Central memory CD4-positive, alpha-beta T cell (primary cell): Measurements from ENCODE around the gene TTC9B.
A peak's percentile ranks its signal among the peaks of the same experiment; 100 is the strongest.

Experiments
- DNase-seq: peaks from one replicate; pipeline ENCODE4 v3.0.0; 2022
- total RNA-seq, 3 experiments: gene quantifications; one replicate each; lab custom pipeline; 2026; lab: John Stamatoyannopoulos, UW

Gene TTC9B
- 0 to 0.04 (median 0) reads per million in 3 experiments for total RNA-seq

DNA sequence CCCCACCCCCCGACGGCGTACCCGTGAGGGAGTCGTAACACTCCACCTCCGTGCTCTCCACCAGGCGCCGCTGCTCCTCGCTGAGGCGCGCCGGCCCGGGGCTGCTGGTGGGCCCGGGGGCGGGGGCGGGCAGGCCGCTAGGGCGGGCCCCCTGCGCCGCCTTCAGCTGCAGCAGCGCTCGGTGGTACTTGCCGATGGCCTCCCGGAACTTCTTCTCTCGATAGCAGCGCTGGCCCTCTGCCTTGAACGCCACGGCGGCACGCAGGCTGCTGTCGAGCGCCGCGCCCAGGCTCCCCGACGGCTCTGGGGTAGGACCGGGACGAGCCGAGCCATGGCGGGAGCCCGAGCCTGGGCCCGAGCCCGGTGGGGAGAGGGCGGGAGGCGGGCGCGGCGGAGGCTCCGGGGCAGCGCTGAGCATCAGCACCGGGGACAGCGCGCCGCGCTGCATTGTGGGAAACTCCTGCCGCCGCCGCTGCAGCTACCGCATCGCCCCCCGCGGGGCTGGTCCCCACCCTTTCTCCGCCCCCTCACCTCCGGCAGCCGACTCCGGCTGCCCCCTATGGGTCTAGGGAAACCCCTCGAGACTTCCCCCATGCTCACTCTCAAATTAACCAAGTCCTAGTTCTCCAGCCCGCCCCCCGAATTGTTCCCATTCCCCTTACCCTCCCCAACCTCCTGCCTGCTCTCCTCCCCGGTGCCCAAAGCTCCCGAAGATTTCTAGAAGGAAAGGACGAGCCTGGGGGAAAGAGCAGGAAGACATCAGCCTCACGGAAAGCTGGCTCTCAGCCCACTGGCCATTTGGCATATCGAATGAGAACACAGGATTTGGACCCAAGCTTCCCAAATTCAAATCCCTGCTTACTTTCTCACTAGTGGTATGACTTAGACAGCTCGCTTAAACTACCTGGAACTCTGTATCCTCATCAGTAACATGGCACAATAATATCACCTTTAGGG, at the start of gene TTC9B:
TSS of gene TTC9B (minus strand) at position 451 of the 957 bp plus-strand sequence. CDS start at position 448, 3 bp downstream.
- DNase-seq: peak; percentile 39

DNA sequence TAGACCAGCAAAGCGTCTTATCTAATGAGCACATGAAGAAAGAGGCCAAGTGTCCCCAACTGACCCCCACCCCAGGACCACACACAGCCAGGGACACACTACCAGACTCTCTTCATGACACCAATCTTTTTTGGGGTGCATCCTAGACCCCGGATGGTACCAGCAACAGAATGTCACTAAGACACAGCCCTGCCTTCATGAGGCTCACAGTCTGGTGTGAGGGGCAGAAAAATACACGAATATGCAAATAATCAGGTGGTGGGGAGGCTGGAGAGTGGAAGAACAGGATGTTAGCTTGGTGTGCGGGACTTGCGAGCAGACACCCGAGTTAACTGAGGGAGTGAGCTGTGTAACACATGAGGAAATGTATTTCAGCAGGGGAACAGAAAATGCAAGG, 49.4 kb upstream of the TTC9B start:
- DNase-seq: no peak

DNA sequence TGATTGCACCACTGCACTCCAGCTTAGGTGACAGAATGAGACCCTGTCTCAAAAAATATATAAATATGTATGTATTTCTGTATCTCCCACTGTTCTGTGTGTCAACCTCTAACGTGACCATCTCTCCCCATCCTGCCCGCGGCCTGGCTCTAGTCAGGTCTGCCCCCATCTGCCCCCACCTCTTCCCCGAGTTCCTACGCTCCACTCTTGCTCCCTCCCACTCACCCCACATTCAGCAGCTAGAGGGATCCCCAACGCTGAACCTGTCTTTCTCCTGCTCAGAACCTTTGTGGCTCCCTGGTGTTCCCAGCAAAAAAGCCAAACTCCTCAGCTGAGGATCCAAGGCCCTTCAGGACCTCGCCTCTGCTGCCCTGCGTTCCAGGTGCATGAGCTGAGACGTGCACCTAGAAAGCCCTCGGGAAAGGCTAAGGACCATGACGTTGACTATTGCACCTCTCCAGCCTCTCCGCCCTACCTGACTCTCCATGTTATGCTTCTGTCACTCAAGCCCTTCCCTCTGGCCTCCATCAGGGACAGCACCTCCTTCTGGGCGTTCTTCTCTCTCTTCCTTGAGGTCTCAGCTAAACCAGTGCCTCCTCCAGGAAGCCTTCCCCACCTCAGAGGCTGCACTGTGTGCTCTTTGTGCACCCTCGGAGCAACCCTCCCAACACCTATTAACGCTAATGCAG, 48.9 kb upstream of the TTC9B start:
- DNase-seq: no peak

DNA sequence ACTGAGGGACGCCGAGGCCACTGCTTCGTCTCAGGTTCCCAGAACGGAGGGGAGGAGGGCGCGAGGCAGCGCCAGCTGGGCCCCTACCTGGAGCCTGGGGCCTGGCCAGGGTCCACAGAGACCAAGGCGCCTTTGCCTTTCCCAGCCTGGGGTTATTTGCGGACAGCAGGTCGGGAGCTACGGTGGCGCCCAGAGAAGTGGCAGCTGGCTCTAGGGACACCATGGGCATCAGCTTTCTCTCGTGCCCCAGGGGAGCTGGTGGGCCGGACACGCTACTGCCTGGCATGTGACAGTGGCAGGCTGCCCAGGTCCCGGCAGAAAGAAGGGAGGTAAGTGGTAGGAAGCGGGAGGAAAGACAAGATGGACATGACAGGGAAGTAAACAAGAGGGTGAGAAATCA, 47.9 kb upstream of the TTC9B start:
- DNase-seq: no peak

DNA sequence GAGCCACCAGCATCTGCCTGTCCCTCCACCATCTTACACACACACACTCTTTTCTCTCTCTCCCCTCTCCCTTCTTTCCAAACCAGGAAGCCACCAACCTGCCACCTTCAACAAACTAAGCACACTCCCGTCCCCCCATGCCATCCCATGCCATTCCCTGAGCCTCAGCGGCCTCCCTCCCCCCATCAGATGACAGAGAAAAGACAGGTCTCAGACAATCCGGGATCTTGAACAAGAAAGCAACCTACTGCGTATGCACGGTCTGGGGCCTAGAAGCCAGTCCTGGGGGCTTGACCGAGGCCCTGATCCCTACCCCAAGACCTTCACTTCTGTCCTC, 47.5 kb upstream of the TTC9B start:
- no peak for DNase-seq

DNA sequence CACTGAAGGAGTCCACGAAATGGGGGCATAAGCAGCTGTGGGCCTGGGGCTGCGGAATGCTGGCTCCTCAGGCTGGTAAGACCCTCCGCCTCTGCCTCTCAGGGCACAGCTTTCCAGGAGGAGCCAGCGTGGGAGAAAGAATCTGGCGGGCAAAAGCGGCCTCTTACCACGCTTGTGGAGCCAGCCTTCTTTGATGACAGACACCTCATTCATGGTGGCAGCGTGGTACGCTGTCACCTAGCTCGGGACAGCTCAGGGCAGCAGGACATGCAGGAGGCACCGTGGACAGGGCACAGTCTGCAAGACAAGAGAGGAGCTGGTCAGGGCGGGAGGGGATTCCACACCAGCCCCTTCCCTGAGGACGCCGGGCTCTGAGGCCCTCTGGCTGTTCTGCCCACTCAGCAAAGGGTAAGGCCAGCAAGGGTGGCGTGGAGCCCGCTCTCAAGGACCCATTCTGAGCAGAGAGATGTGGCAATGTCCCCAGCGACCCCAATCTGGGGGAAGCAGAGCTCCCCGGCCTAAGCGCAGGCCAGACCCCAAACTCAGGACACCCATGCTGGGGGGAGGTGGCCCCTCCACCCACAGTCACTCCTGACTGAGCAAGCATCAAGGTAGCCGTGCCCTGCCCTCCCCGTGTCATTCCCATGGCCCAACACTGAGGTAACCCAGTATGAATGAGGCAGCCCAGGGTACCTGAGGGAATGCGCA, 47.0 kb upstream of the TTC9B start:
- no peak for DNase-seq

DNA sequence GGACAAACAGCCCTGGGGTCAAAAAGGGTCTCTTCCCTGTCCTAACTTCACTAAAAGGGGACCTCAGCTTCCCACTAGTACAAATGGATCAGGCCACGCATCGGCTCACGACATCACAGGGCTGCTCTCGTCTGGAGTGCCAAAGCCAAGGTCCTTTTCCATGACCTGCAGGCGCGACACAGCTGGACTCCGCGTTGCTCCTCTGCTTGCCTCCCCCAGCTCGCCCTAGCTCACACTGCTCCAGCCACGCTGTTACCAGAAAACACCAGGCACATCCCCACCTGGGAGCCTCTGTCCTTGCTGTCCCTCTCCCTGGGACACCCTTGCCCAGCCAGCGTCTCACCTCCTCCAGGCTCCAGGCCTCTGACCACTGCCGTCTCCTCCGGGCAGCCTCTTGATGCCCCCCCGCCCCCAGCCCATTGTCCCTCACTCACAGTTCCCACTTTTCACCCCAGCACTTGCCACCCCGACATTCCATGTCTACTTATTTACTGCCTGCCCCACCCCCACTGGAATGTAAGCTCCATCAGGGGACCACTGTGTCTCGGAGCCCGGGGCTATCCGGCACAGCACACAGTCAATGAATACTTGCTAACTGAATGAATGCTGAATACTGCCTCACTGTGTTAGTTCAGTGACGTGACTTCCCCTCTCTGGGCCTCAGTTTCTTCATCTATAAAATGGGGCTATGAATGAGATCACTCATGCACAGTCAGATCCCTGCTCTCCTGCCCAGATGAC, 46.3 kb upstream of the TTC9B start:
- no peak for DNase-seq

DNA sequence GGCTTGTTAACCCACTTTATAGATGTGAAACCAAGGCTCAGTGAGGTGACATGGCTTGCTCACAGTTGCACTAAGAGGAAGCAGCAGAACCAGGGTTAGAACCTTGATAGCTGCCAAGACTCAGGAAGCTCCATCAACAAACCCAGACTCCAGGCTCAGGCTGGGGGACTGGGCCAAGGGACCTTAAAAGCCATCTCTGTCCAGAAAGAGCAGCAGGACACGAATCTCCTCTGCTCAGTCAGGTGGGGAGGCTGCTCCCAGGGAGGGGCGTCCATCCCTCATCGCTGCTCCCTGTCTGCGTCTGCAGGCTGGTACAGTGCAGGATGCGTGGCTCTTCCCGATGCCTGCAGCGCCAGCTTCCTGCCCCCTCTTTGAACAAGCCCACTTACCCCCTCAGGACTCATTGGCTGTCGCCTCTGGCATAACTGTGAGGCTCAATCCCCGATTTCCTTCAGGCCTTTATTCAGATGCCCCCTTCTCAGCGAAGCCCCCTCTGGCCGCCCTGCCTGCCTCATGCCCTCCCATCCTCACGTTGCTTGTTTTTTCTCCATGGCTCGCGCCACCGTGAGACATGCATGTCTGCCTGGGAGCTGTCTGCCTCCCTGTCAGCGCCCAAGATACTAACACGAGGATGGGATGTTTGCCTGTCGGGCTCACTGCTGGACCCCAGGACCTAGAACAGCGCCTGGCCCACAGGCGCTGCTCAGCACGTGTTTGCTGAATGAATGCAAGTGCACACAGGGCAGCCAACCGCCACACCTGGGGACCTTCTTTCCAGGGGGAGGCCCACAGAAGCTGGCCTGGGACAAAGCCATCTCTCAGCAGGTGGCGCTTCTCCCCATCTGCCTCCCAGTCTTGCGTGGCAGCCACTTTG, 45.5 kb upstream of the TTC9B start:
- no peak for DNase-seq

DNA sequence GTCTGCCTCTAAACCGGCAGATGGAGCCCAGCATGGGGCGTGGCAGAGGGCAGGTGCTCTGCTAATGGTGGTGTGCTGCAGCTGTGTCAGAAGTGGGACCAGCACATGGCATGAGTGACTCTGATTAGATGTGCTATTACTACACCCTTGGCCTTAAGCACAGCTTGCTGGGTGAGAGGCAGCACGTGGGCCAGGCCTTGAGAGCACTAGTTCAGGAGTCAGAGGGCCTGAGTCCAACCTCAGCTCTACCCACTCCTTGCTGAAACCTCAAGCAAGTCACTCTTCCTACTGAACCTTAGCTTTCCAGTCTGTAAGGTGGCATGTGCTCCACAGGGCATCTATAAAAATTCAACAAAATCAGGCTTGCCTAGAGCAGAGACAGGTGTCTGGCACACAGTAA, 44.2 kb upstream of the TTC9B start:
- no peak for DNase-seq

DNA sequence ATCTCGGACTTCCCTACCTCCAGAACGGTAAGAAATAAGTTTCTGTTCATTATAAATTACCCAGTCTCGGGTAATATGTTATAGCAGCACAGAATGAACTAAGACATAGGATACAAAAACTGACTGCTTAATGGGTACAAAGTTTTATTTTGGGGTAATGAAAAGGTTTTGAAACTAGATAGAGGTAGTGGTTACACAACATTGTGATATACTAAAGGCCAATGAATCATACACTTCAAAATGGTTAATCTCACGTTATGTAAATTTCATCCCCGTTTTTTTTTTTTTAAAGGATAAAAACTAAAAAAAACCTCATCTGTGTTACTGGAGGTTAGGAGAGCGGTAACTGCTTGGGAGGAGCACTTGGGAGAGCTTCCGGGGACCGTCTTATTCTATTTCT, 43.4 kb upstream of the TTC9B start:
- DNase-seq: no peak

DNA sequence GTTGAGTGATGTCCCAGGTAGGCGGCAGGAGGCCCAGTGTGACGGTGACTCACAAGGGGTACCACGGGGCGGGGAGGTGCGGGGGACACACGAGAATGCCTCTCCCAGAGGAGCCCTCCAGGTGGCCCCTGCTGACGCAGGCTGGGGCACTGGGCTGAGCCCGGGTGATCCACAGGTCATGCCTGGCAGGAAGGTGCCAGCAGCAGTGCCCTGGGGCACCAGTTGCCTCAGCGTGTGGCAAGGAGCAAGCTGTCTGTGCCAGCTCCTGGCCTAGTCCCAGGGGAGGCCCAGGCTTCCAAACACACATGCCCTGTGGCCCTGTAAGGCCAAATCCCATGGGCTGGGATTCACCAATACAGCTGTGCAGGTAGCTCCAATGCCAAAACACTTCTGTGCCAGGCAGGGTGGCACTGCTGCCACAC, 38.9 kb upstream of the TTC9B start:
- no peak for DNase-seq

DNA sequence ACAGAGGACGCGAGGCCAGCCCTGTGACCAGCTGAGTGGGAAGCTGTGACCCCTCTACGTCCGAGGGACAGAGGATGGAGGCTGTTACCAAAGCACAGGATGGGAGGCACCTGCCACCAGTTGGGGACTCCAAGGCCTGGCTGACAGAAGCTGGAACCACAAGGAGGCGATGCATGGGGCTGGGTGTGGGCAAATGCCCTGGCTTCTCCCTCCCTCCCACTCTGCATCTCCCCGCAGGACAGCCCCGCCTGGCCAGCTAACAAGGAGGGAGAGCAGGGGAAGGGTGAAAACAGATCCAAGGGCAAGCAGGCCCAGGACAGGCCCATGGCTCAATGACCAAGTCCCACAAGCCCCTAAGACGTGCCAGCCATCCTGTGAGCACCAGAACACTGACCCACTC, 38.3 kb upstream of the TTC9B start:
- DNase-seq: no peak

DNA sequence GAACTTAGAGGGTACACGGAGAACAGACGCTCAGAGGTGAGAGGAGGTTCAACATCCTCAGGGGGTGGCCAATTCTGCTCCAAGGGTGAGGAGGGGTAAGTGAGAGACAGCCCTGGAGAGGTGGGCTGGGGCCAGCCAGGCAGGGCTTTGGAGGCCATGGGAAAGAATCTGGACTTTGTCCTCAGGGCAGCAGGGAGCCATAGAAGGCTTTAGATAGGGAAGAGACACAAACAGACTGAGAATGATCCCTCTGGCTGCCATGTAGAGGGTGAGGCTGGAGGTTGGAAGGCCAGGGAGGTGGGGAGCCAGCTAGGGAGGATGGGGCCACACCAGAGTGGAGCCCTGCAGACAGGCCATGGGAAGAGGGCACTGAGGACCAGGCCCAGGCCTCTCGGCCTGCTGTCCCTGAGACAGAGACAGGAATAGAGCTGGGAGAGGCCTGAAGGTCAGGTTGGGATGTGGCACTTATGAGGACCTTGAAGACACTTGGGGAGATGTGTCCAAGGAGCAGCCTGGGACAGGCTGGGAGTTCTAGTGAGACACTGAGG, 37.5 kb upstream of the TTC9B start:
- DNase-seq: no peak

DNA sequence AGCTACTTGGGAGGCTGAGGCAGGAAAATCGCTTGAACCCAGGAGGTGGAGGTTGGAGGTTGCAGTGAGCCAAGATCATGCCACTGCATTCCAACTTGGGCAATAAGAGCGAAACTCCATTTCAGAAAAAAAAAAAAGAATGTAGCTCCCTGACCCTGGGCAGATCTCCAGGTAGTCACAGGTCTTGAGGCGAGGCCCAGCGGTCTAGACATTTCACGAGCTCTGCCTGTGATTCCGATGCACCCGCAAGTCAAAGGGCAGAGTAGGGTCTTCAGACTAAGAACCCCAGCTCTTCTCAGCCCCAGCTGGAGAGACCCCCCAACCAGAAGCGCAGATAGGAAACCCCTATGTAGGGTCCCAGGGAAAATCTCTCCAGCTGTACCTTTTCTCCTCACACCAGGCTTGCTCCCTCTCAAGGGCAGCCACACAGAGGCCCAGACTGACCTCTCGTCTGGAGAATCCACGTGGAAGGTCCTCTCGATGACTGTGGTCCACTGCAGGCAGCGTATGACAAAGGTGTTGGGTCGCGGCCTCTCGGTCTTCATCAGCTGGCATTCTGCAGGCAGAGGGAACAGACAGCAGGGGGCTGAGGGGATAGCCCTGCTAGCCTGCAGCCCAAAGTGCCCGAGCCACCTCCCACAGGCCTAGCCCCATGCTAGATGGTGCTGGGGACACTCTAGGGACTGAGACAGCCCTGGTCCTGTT, 36.7 kb upstream of the TTC9B start:
- DNase-seq: no peak

DNA sequence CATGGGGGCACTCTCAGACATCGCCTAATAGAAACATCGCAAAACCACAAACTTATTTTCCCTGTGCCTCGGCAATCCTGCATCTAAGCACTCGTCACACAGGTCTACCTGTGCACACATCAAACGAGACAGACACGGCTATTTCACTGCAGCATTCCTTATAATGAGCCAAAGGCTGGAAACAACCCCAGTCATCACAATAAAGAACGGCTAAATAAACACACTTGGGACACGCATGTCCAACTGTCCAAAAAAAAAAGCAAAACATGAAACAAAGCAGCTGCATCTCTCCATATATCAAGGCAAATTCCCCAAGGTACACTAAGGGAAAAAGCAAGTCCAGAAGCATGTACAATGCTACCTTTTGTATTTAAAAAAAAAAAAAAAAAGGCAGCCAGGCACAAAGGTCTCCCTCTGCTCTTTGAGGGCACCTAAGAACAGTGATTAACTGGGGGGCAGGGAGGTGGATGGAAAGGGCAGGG, 35.5 kb upstream of the TTC9B start:
- DNase-seq: no peak

DNA sequence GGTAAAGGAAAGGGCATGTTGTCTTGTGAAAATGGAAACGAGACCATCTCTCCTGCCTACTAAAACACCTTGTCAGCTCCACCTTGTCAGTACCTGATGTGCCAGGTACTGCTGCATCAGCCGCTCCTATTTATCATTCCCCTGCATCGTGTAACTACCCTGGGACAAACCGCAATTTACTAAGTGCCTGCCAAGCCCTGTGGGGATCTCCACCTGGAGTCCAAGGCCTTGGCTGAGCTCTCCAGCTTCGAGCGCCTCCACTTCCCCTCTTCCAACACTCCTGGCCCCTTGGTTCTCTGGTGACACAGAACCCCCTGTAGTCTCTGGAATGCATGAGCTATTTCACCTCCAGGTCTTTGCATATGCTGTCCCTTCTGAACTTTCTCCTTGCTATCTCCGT, 34.2 kb upstream of the TTC9B start:
- no peak for DNase-seq

DNA sequence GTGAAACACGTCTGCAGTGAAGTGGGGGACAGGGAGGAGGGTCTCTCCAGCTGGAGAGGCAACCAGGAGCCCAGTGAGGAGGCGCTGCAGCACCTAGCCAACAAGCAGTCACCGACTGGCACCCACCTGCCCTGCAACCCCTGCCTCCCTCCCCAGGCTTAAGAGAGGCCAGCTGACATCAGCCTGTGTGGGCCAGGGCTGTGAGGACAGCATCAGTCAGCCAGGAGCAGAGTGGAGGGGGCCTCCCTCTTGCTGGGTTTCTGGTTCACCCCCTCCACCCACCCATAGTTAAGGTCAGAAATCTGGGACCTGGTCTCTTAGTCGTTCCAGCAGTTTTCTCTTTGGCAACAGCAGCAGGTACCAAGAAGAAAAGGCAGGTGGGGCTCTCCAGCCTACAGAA, 33.8 kb upstream of the TTC9B start:
- no peak for DNase-seq

DNA sequence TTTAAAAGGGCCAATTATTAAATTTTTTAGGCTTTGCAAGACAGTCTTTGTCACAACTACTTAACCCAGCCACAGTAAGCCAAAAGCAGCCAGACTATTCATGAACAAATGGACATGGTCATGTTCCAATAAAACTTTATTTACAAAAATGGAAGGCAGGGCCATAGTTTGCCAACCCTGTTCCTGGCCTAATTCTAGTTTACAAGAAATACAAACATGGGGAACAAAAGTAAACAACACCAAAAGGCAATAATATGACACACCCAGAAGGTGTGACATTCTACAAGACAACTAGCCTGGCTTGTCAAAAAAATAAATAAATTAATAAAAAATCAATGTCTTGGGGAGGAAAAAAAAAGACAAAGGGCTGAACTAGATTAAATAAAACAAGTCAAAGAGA, 33.1 kb upstream of the TTC9B start:
- DNase-seq: no peak

DNA sequence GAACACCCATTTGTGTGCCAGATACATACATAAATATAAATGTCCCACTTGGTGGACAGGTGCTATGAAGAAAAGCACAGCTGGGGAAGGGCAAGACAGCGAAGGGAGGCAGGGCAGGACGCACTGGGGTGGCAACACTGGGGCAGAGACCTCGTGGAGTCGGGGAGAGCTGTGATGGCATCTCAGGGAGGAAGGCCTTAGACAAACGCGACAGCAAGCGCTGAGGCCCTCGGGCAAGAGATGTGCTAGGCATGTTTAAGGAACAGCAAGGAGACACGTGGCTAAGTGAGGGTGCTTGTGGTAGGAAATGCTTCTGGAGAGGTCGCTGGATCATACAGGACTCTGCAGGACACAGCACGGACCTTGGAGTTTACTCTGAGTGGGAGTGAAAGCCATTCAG, 31.6 kb upstream of the TTC9B start:
- no peak for DNase-seq

DNA sequence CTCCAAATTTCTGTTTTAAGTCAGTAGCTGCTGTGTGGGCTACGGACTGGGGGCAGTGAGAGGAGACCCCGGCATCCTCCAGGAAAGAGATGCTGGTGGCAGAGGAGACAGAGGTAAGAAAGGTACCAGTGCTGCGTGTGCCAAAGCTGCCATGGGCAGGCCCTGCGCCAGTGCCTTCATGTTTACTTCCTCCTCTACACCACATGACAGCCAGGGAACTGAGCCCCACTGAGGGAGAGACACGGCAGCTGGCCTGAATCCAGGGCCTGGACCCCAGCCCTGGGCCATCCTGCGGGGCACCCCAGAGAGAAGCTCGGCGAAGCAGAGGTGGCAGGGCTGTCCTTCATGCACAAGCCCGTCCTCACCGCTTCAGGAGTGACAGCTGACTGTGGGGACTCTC, 31.0 kb upstream of the TTC9B start:
- DNase-seq: no peak
